Fibroblast of lung (primary cell): ENCODE measurements around the gene VAC14. TPM values are rescaled to one million over a fixed set of nuclear protein-coding genes. Genes with fewer than 3 reads are reported as not detected.
A peak's percentile ranks its signal among the peaks of the same experiment; 100 is the strongest.

Source experiments
- DNase-seq, 2 donors: peaks; one replicate each; pipeline versions ENCODE4 v3.0.0 to v3.0.0-alpha.2; 2010; ENCODE audit warnings: low read depth in 2 of 2
- H2AFZ ChIP-seq: 2 replicates; pipeline ENCODE4 v1.5.1; 2012; ENCODE audit warnings: low read length, control low read depth, inconsistent platforms
- H3K27ac ChIP-seq: 2 replicates; pipeline ENCODE4 v1.5.1; 2011; ENCODE audit warnings: low read length, control low read depth; ENCODE audit not compliant: insufficient read depth
- H3K27me3 ChIP-seq: 2 replicates; pipeline ENCODE4 v1.5.1; 2011; ENCODE audit warnings: mild to moderate bottlenecking, low read length; ENCODE audit not compliant: control insufficient read depth, insufficient read depth
- H3K36me3 ChIP-seq: 2 replicates; pipeline ENCODE4 v1.5.1; 2011; ENCODE audit warnings: low read length; ENCODE audit not compliant: control insufficient read depth, insufficient read depth
- H3K4me1 ChIP-seq: 2 replicates; pipeline ENCODE4 v1.5.1; 2011; ENCODE audit warnings: low read length; ENCODE audit not compliant: control insufficient read depth, insufficient read depth; ENCODE audit errors: extremely low read depth
- H3K4me2 ChIP-seq: 2 replicates; pipeline ENCODE4 v1.5.1; 2011; ENCODE audit warnings: low read length, control low read depth; ENCODE audit not compliant: insufficient read depth; ENCODE audit errors: extremely low read depth
- H3K4me3 ChIP-seq, 4 experiments: fragments of 200-600 bp in 1 of 4; sonication (generic) in 1 of 4; replicated peaks in 1 of 4; 2 replicates each; pipeline ENCODE4 v1.5.1; 2011 to 2016; ENCODE audit warnings: low read length in 4 of 4, low read depth in 3 of 4, mild to moderate bottlenecking in 3 of 4, control low read depth in 2 of 4, inconsistent platforms in 1 of 4, mixed read lengths in 1 of 4; ENCODE audit not compliant: insufficient read depth in 1 of 4; ENCODE audit errors: control extremely low read depth in 1 of 4
- H3K79me2 ChIP-seq: 2 replicates; pipeline ENCODE4 v1.5.1; 2012; ENCODE audit warnings: mild to moderate bottlenecking, low read length, inconsistent platforms; ENCODE audit not compliant: control insufficient read depth, insufficient read depth
- H3K9ac ChIP-seq: 2 replicates; pipeline ENCODE4 v1.5.1; 2011; ENCODE audit warnings: mild to moderate bottlenecking, low read length, control low read depth; ENCODE audit not compliant: insufficient read depth
- H3K9me3 ChIP-seq: 2 replicates; pipeline ENCODE4 v1.5.1; 2012; ENCODE audit warnings: low read depth, low read length; ENCODE audit not compliant: control insufficient read depth, insufficient read depth
- H4K20me1 ChIP-seq: 2 replicates; pipeline ENCODE4 v1.5.1; 2011; ENCODE audit warnings: low read length; ENCODE audit not compliant: control insufficient read depth, insufficient read depth; ENCODE audit errors: extremely low read depth
- CTCF ChIP-seq, 2 donors: IDR thresholded peaks in 1 of 2; conservative IDR thresholded peaks in 1 of 2; 1 replicate in 1 of 2; 2 replicates in 1 of 2; pipeline ENCODE4 v1.5.1; 2011 to 2012; ENCODE audit warnings: low read length in 2 of 2, control low read depth in 1 of 2, inconsistent platforms in 1 of 2, low read depth in 1 of 2, mild to moderate bottlenecking in 1 of 2
- EZH2 ChIP-seq: IDR thresholded peaks from 2 replicates; pipeline ENCODE4 v1.5.1; 2012; ENCODE audit warnings: low read length, control low read depth, mild to moderate bottlenecking; ENCODE audit errors: missing control alignments
- polyA plus RNA-seq, 2 donors: library from polyadenylated mRNA; depleted of rRNA in 1 of 2; stranded (reverse) in 1 of 2; unstranded in 1 of 2; fragments of >200 nt; gene quantifications; 2 replicates each; pipeline ENCODE4 v1.2.1, GENCODE V29; 2011 to 2012; ENCODE audit warnings: missing spikeins in 1 of 2
- total RNA-seq: library from RNA; depleted of rRNA; stranded (reverse); fragments of >200 nt; gene quantifications from 2 replicates; pipeline ENCODE4 v1.2.1, GENCODE V29; 2014

The VAC14 gene
- total and polyA plus RNA-seq, 2 donors (not counting 1 experiment from before 2014, with no cell fraction given): 25.0 to 29.2 TPM

- no peaks in the 10 kb centered on the region for H3K9me3 ChIP-seq
- H2AFZ ChIP-seq: no peak overlapping the region
- H3K79me2 ChIP-seq: peaks cover 3% of the 10 kb centered on the region
- H3K9ac ChIP-seq: no peak overlapping the region
- no peaks in the 10 kb centered on the region for H3K27me3 ChIP-seq
- peak overlapping the region; percentile 65 for H3K27ac ChIP-seq
- no peak for DNase-seq
- no peaks in the 10 kb centered on the region for H3K36me3 ChIP-seq
- no peak for TF ChIP-seq EZH2
- no peak for TF ChIP-seq CTCF (conservative IDR thresholded peaks at IDR 0.05 in 1 of 2, IDR thresholded peaks at IDR 0.05 in 1 of 2; ENCODE audit: low read depth in 1 of 2, low read length in 2 of 2)
- H3K4me3 ChIP-seq: no peak overlapping the region
- H3K4me2 ChIP-seq: no peak overlapping the region
- H3K4me1 ChIP-seq: peaks cover 2% of the 10 kb centered on the region
- no peaks in the 10 kb centered on the region for H4K20me1 ChIP-seq
Measured at GRCh38 chr16:70805380-70805779, 4.4 kb upstream of the VAC14 start.

- peak overlapping the region; percentile 48 for H2AFZ ChIP-seq
Measured at GRCh38 chr16:70804734-70805169, 3.8 kb upstream of the VAC14 start.

GRCh38 chr16:70804153-70804733 is 3.3 kb upstream of the VAC14 start:
- no peak overlapping the region for H3K9ac ChIP-seq
- H3K4me1 ChIP-seq: peaks cover 6% of the 10 kb centered on the region
- H3K36me3 ChIP-seq: no peaks in the 10 kb centered on the region
- DNase-seq: peak; percentile 85 to 92
- no peak overlapping the region for H3K4me3 ChIP-seq
- H2AFZ ChIP-seq: peak overlapping the region; percentile 48
- H3K79me2 ChIP-seq: peaks cover 15% of the 10 kb centered on the region
- no peak for TF ChIP-seq EZH2
- TF ChIP-seq CTCF (conservative IDR thresholded peaks at IDR 0.05 in 1 of 2, IDR thresholded peaks at IDR 0.05 in 1 of 2; ENCODE audit: low read depth in 1 of 2, low read length in 2 of 2): no peak
- no peaks in the 10 kb centered on the region for H3K9me3 ChIP-seq
- no peaks in the 10 kb centered on the region for H4K20me1 ChIP-seq
- no peak overlapping the region for H3K4me2 ChIP-seq
- peak overlapping the region; percentile 65 for H3K27ac ChIP-seq
- no peaks in the 10 kb centered on the region for H3K27me3 ChIP-seq

More at GRCh38 chr16:70804734-70805169, 3.8 kb upstream of the VAC14 start:
- no peak for TF ChIP-seq CTCF (conservative IDR thresholded peaks at IDR 0.05 in 1 of 2, IDR thresholded peaks at IDR 0.05 in 1 of 2; ENCODE audit: low read depth in 1 of 2, low read length in 2 of 2)
- no peak for TF ChIP-seq EZH2
- Histone ChIP-seq H3K9me3 (no peaks in the 10 kb centered on the region), H3K36me3 (no peaks in the 10 kb centered on the region), H4K20me1 (no peaks in the 10 kb centered on the region), H3K4me1 (peaks cover 6% of the 10 kb centered on the region), H3K79me2 (peaks cover 10% of the 10 kb centered on the region), H3K4me3 (no peak overlapping the region), H3K27ac (peak overlapping the region; percentile 65), H3K9ac (no peak overlapping the region), H3K4me2 (no peak overlapping the region), H3K27me3 (no peaks in the 10 kb centered on the region)
- no peak for DNase-seq
